Measurements from ENCODE around the gene IFTAP. TPM values are rescaled to one million over a fixed set of nuclear protein-coding genes. Genes with fewer than 3 reads are reported as not detected.
"Not testable (repeated sequence)": the region's sequence is repeated elsewhere in the genome, so short reads cannot be mapped to it uniquely, and the experiment has no call there.

Gene IFTAP
- 0.99 and 1.9 TPM in 2 replicates for total RNA-seq

- Mint-ChIP-seq H3K27me3 (ENCODE audit: insufficient read depth) (peaks cover 39% of the 10 kb centered on the region), H3K9me3 (no peaks in the 10 kb centered on the region), H3K4me3 (peak within 1 kb of the TSS; percentile 90), H3K27ac (no peak within 1 kb of the TSS), H3K4me1 (ENCODE audit: low read depth) (peaks cover 9% of the 10 kb centered on the region), H3K36me3 (ENCODE audit: low read depth) (no peaks in the 10 kb centered on the region)
- intact Hi-C loops (cut with micrococcal nuclease): no loop called here
- peak; percentile 5 for DNase-seq (ENCODE audit: low spot score)
Measured at GRCh38 chr11:36594316-36594989, at the start of gene IFTAP. TSS of gene IFTAP (plus strand) at chr11:36594502. CDS start at chr11:36610104, 15,602 bp downstream.

- H3K27ac Mint-ChIP-seq: no peak overlapping the region
- no peak for DNase-seq (ENCODE audit: low spot score)
- intact Hi-C loops (cut with micrococcal nuclease): no loop called here
- peaks cover 27% of the 10 kb centered on the region for H3K27me3 Mint-ChIP-seq (ENCODE audit: insufficient read depth)
- H3K9me3 Mint-ChIP-seq: no peaks in the 10 kb centered on the region
- no peaks in the 10 kb centered on the region for H3K36me3 Mint-ChIP-seq (ENCODE audit: low read depth)
- no peak overlapping the region for H3K4me3 Mint-ChIP-seq
- H3K4me1 Mint-ChIP-seq (ENCODE audit: low read depth): no peaks in the 10 kb centered on the region
Measured at GRCh38 chr11:36550385-36551115, 43.8 kb upstream of the IFTAP start.

GRCh38 chr11:36557390-36557789, 36.9 kb upstream of the IFTAP start:
- intact Hi-C loops (cut with micrococcal nuclease): loop anchor here (5.0 kb wide), 2 partner anchors 45 to 205 kb away; partner anchors contain the start of gene TRAF6
- DNase-seq (ENCODE audit: low spot score); H3K27ac Mint-ChIP-seq; H3K36me3 Mint-ChIP-seq (ENCODE audit: low read depth); H3K27me3 Mint-ChIP-seq (ENCODE audit: insufficient read depth); H3K4me3 Mint-ChIP-seq: not testable (repeated sequence)
- Mint-ChIP-seq H3K4me1 (ENCODE audit: low read depth) (peaks cover 29% of the 10 kb centered on the region), H3K9me3 (peaks cover 24% of the 10 kb centered on the region)

- H3K27ac Mint-ChIP-seq: no peak overlapping the region
- intact Hi-C loops (cut with micrococcal nuclease): loop anchor here (5.0 kb wide), 2 partner anchors 46 to 206 kb away; partner anchors contain the start of gene TRAF6
- H3K36me3 Mint-ChIP-seq (ENCODE audit: low read depth): peaks cover 4% of the 10 kb centered on the region
- no peak overlapping the region for H3K4me3 Mint-ChIP-seq
- DNase-seq (ENCODE audit: low spot score): no peak
- peaks cover 29% of the 10 kb centered on the region for H3K4me1 Mint-ChIP-seq (ENCODE audit: low read depth)
- H3K27me3 Mint-ChIP-seq (ENCODE audit: insufficient read depth): peaks cover 10% of the 10 kb centered on the region
- peaks cover 24% of the 10 kb centered on the region for H3K9me3 Mint-ChIP-seq
Measured at GRCh38 chr11:36557991-36558390, 36.3 kb upstream of the IFTAP start.

GRCh38 chr11:36558571-36559413, 35.5 kb upstream of the IFTAP start:
- DNase-seq (ENCODE audit: low spot score): no peak
- peak overlapping the region; percentile 57 for H3K4me3 Mint-ChIP-seq
- intact Hi-C loops (cut with micrococcal nuclease): loop anchor here (5.0 kb wide), 2 partner anchors 46 to 206 kb away; partner anchors contain the start of gene TRAF6
- H3K27me3 Mint-ChIP-seq (ENCODE audit: insufficient read depth): peaks cover 13% of the 10 kb centered on the region
- H3K4me1 Mint-ChIP-seq (ENCODE audit: low read depth): peaks cover 29% of the 10 kb centered on the region
- peak overlapping the region; percentile 88 for H3K27ac Mint-ChIP-seq
- H3K36me3 Mint-ChIP-seq (ENCODE audit: low read depth): peaks cover 4% of the 10 kb centered on the region
- peaks cover 24% of the 10 kb centered on the region for H3K9me3 Mint-ChIP-seq

- Mint-ChIP-seq H3K4me3 (peak overlapping the region; percentile 63), H3K27me3 (ENCODE audit: insufficient read depth) (peaks cover 44% of the 10 kb centered on the region)
Measured at GRCh38 chr11:36564376-36565030, 29.8 kb upstream of the IFTAP start.

GRCh38 chr11:36565031-36565610, 29.2 kb upstream of the IFTAP start:
- Mint-ChIP-seq H3K27me3 (ENCODE audit: insufficient read depth) (peaks cover 42% of the 10 kb centered on the region), H3K4me3 (peak overlapping the region; percentile 9), H3K36me3 (ENCODE audit: low read depth) (no peaks in the 10 kb centered on the region), H3K27ac (no peak overlapping the region), H3K9me3 (peaks cover 3% of the 10 kb centered on the region), H3K4me1 (ENCODE audit: low read depth) (peaks cover 13% of the 10 kb centered on the region)
- no peak for DNase-seq (ENCODE audit: low spot score)
- intact Hi-C loops (cut with micrococcal nuclease): no loop called here

More at GRCh38 chr11:36564376-36565030, 29.8 kb upstream of the IFTAP start:
- peaks cover 9% of the 10 kb centered on the region for H3K9me3 Mint-ChIP-seq
- H3K27ac Mint-ChIP-seq: no peak overlapping the region
- intact Hi-C loops (cut with micrococcal nuclease): loop anchor here (1.0 to 5.0 kb wide), 4 partner anchors 58 to 272 kb away; no protein-coding TSS in a partner anchor
- peak; percentile 21 for DNase-seq (ENCODE audit: low spot score)
- H3K36me3 Mint-ChIP-seq (ENCODE audit: low read depth): no peaks in the 10 kb centered on the region
- peaks cover 19% of the 10 kb centered on the region for H3K4me1 Mint-ChIP-seq (ENCODE audit: low read depth)

GRCh38 chr11:36566407-36567053, 27.8 kb upstream of the IFTAP start:
- H3K27me3 Mint-ChIP-seq (ENCODE audit: insufficient read depth): peaks cover 50% of the 10 kb centered on the region
- no peak for DNase-seq (ENCODE audit: low spot score)
- H3K27ac Mint-ChIP-seq: no peak overlapping the region
- H3K36me3 Mint-ChIP-seq (ENCODE audit: low read depth): no peaks in the 10 kb centered on the region
- H3K9me3 Mint-ChIP-seq: no peaks in the 10 kb centered on the region
- intact Hi-C loops (cut with micrococcal nuclease): no loop called here
- H3K4me3 Mint-ChIP-seq: no peak overlapping the region
- H3K4me1 Mint-ChIP-seq (ENCODE audit: low read depth): peaks cover 11% of the 10 kb centered on the region

GRCh38 chr11:36567694-36568093, 26.6 kb upstream of the IFTAP start, which contains the start of gene RAG1:
TSS of gene RAG1 (plus strand) at chr11:36568007. CDS start at chr11:36573305, 5,298 bp downstream.
- intact Hi-C loops (cut with micrococcal nuclease): no loop called here
- H3K27ac Mint-ChIP-seq: no peak within 1 kb of the TSS

GRCh38 chr11:36569095-36569494, 25.2 kb upstream of the IFTAP start:
- Mint-ChIP-seq H3K4me3 (no peak overlapping the region), H3K4me1 (ENCODE audit: low read depth) (peaks cover 9% of the 10 kb centered on the region), H3K36me3 (ENCODE audit: low read depth) (no peaks in the 10 kb centered on the region), H3K27me3 (ENCODE audit: insufficient read depth) (peaks cover 51% of the 10 kb centered on the region), H3K27ac (no peak overlapping the region), H3K9me3 (no peaks in the 10 kb centered on the region)
- intact Hi-C loops (cut with micrococcal nuclease): no loop called here
- DNase-seq (ENCODE audit: low spot score): no peak

More at GRCh38 chr11:36567694-36568093, 26.6 kb upstream of the IFTAP start, which contains the start of gene RAG1:
- H3K27me3 Mint-ChIP-seq (ENCODE audit: insufficient read depth): peaks cover 59% of the 10 kb centered on the region
- no peaks in the 10 kb centered on the region for H3K9me3 Mint-ChIP-seq
- H3K4me3 Mint-ChIP-seq: no peak within 1 kb of the TSS
- H3K36me3 Mint-ChIP-seq (ENCODE audit: low read depth): no peaks in the 10 kb centered on the region
- DNase-seq (ENCODE audit: low spot score): no peak
- H3K4me1 Mint-ChIP-seq (ENCODE audit: low read depth): peaks cover 11% of the 10 kb centered on the region

- Mint-ChIP-seq H3K36me3 (ENCODE audit: low read depth) (no peaks in the 10 kb centered on the region), H3K27me3 (ENCODE audit: insufficient read depth) (peaks cover 26% of the 10 kb centered on the region), H3K27ac (no peak overlapping the region), H3K4me1 (ENCODE audit: low read depth) (no peaks in the 10 kb centered on the region), H3K9me3 (no peaks in the 10 kb centered on the region), H3K4me3 (no peak overlapping the region)
- no peak for DNase-seq (ENCODE audit: low spot score)
- intact Hi-C loops (cut with micrococcal nuclease): no loop called here
Measured at GRCh38 chr11:36574486-36574885, 19.8 kb upstream of the IFTAP start.
